HG02798 (cell line): ENCODE measurements around the gene TLR2.
A peak's percentile ranks its signal among the peaks of the same experiment; 100 is the strongest.
"Not testable (repeated sequence)": the region's sequence is repeated elsewhere in the genome, so short reads cannot be mapped to it uniquely, and the experiment has no call there.

ENCODE experiments used
- ATAC-seq: cut with Tn5 transposase; IDR thresholded peaks from one replicate; pipeline ENCODE4 v1.9.1; 2021; ENCODE audit warnings: mild to moderate bottlenecking; ENCODE audit not compliant: unreplicated experiment, poor library complexity

The TLR2 gene

GRCh38 chr4:153655002-153655541, 29.0 kb upstream of the TLR2 start:
- ATAC-seq: no peak

- no peak for ATAC-seq
Measured at GRCh38 chr4:153655928-153656327, 28.2 kb upstream of the TLR2 start.

DNA sequence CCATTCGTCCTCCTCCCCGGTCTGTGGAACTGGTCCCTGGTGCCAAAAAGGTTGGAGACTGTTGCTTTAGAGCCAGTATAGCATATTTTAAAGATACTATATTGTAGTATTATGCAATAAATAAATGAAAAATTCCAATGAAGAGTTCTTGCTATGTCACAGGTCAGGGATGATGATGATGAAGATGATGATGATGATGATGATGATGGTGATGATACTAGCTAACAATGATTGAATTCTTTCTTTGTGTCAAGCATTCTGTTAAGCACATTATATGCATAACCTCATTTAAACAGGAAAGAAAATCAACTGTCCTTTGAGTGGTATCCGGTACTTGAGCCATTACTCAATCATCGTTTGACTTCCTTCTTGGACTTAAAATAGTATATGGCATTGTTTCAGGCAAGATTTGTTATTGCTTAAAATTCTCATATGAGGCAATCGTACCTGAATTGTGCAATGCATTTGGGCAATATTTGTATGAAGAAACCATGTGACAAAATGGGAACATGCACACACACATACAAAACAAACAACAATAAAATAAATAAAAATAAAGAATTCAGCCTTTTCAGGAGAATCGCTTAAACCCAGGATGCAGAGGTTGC, 22.8 kb upstream of the TLR2 start:
- ATAC-seq: no peak

GRCh38 chr4:153661908-153662307, 22.2 kb upstream of the TLR2 start:
- no peak for ATAC-seq

DNA sequence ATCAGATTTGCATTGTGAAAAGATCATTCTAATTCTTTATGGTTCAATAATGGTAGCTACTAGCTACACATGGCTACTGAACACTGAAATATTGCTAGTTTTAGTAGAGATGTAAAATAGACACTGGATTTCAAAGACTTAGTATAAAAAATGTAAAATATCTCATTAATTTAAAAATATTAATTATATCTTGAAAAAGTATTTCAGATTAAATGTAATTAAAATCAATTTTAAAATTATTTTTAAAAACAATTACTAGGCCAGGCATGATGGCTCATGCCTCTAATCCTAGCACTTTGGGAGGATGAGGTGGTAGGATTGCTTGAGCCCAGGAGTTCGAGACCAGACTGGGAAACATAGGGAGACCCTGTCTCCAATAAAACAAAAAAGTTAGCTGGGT, 20.4 kb upstream of the TLR2 start:
- no peak for ATAC-seq

GRCh38 chr4:153666505-153666904, 17.6 kb upstream of the TLR2 start:
- not testable (repeated sequence) for ATAC-seq

DNA sequence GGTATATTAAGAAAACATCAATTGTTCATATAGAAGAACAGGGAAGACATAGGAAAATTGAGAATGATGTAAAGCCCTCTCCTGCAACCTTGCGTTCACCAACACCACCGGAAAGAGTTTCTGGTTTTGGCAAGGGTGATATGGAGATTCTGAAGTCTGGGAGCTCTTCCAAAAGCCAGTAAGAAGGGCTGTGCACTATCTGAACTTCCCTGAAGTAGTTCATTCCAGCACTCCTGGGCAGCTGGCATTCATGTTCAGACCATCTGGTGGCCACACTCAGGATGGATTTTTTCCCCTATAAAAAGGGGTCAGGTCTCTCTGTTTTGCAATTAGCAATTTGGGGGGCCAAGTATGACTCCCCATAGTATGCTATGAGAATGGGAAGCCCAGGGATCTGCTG, 15.4 kb upstream of the TLR2 start:
- ATAC-seq: no peak

DNA sequence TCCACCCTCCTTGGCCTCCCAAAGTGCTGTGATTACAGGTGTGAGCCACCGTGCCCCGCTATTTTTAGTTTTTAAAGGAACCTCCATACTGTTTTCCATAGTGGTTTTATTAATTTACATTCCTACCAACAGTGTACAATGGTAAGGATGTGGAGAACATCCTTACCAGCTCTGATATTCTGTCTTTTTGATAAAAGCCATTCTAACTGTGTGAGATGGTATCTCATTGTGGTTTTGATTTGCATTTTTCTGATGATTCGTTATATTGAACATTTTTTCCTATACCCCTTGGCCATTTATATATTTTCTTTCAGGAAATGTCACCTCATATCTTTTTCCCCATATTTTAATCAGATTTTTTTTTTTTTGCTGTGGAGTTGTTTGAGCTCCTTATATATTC, 14.2 kb upstream of the TLR2 start:
- no peak for ATAC-seq

DNA sequence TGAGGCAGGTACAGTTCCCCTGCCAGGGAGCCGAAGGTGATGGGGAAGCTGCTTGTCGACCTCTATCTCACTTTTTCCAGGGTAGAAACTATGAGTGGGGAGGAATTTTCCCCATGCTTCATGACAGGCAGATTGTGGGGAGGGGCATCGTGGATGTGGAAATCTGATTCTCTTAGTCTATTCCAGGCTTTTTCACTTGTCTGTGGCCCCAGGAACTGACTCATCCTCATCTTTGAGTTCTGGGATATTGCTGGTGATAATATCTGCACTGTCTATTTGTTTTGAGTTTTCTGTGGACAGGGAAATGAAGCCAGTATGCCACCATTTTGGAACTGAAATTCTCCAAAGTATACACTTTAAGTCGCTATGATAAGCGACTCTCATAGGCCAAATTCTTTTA, 7.6 kb upstream of the TLR2 start:
- ATAC-seq: no peak

GRCh38 chr4:153676984-153677383, 7.1 kb upstream of the TLR2 start:
- no peak for ATAC-seq

- ATAC-seq: no peak
Measured at GRCh38 chr4:153679486-153679885, 4.6 kb upstream of the TLR2 start.

DNA sequence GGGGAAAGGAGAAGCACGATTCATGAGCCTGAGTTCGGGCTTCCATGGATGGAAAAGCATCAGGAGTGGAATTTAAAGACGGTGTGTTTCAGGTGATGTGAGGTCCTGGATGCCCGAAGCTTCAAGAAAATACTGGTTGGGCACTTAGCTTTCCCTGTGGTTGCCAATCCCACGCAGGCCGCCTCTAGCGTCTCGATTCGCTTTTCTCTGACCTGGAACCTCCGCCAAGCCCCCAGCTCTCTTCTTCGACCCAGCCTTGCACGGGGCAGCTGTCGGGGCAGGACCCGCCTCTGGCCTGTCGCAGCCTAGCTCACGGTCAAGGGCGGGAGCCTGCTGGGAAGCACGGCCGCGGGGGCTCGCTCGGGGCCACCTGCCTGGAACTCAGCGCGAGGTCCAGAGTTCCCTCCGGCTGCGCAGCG, 308 bp upstream of the TLR2 start:
- no peak for ATAC-seq

- no peak for ATAC-seq
Measured at GRCh38 chr4:153684971-153685371, 891 bp downstream of the TLR2 start.

- ATAC-seq: no peak
Measured at GRCh38 chr4:153704522-153704921, 20.4 kb downstream of the TLR2 start.

- peak; percentile 75 for ATAC-seq
Measured at GRCh38 chr4:153705743-153706468, 21.8 kb downstream of the TLR2 start.

DNA sequence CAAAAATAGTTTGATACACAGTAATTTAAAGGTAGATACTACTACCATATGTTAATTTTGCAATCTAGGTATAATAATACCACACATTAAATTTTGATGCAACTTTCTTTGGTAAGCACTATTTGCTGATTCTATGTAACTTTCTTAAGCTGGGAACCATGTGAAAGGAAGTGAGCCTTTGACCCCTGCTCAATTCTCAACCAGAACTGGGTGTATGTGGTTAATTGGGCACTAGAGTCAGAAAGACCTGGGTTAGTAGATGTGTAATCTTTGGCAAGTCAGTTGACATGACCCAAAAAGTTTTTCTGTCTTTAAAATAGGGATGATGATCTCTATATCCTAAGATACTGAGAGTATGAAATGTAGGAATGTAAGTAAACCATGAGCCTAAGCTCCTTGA, 22.4 kb downstream of the TLR2 start:
- no peak for ATAC-seq

DNA sequence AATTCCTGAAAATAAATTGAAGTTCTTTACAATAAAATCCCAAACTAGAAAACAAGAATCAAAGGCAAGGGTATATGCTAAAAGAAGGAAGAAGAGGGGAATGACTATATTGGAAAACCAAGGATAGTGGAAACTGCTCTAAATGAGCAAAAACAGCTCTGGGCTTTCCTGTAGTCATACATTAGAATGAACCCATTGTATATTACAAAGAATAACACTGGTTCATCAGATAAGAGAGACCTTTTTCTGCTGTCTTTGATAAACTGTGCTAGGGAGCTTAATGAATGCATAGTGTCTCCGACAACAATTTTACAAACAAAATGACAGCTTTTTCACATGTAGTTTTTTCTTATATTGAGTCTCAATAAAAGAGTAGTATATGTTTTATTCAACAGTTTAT, 26.6 kb downstream of the TLR2 start:
- no peak for ATAC-seq

- no peak for ATAC-seq
Measured at GRCh38 chr4:153713866-153714646, 30.0 kb downstream of the TLR2 start.

GRCh38 chr4:153722036-153722435, 38.0 kb downstream of the TLR2 start:
- ATAC-seq: no peak

DNA sequence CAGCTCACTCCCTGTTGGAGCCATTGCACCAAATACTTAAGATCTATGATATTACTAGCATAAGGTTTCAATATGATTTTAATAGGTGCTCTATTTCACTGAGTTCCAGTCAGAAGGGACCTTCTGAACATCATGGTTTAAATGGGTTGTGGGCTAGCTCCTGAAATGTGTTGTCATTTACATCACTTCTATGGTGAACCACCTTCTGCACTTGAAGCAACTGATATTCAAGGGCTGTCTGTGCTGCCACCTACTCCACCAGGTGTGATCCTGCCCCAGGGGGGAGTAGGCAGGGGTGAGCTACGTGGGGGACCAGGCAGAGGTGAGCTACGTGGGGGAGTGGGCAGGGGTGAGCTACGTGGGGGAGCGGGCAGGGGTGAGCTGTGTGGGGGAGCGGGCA, 40.5 kb downstream of the TLR2 start:
- no peak for ATAC-seq

- no peak for ATAC-seq
Measured at GRCh38 chr4:153725136-153725830, 41.2 kb downstream of the TLR2 start.
